ENCODE data around the gene NAV2. TPM values are rescaled to one million over a fixed set of nuclear protein-coding genes. Genes with fewer than 3 reads are reported as not detected.

NAV2 gene
- total RNA-seq, 4 donors from 2014 or later: 9.1 to 34.7 (median 22.2) TPM

DNA sequence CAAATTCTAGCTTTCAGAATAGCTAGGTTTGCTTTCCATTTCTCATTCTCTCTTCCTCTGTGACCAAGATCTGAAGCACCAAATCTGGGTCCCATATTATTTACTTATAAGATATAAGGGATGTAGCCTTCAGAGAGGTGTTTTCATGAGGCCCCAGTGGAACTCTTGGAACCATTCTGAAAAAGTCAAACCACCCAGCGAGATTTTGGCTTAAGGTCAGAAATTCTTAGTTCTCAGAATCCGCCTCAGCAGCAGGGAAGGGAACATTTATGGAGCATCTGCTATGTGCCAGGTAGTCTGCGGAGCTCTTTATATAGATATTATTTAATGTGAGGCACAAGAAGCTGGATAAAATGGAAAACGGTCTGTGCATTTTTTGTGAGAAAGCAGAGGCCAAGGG is 6.3 kb downstream of the NAV2 start:
- no peak overlapping the region for H3K27ac ChIP-seq
- DNase-seq (ENCODE audit: low spot score in 2 of 2): no peak

GRCh38 chr11:19719960-19720359 is 7.3 kb downstream of the NAV2 start:
- H3K27ac ChIP-seq: no peak overlapping the region
- DNase-seq (ENCODE audit: low spot score in 2 of 2): no peak
- 89% methylated on average over 1 of the region's 1 CpG for WGBS

More for the DNA sequence above, 6.3 kb downstream of the NAV2 start:
- H3K4me3 ChIP-seq: no peak overlapping the region
- H3K9me3 ChIP-seq: no peaks in the 10 kb centered on the region
- no peak for TF ChIP-seq POLR2A (IDR thresholded peaks at IDR 0.05)
- TF ChIP-seq, protein P1, sequence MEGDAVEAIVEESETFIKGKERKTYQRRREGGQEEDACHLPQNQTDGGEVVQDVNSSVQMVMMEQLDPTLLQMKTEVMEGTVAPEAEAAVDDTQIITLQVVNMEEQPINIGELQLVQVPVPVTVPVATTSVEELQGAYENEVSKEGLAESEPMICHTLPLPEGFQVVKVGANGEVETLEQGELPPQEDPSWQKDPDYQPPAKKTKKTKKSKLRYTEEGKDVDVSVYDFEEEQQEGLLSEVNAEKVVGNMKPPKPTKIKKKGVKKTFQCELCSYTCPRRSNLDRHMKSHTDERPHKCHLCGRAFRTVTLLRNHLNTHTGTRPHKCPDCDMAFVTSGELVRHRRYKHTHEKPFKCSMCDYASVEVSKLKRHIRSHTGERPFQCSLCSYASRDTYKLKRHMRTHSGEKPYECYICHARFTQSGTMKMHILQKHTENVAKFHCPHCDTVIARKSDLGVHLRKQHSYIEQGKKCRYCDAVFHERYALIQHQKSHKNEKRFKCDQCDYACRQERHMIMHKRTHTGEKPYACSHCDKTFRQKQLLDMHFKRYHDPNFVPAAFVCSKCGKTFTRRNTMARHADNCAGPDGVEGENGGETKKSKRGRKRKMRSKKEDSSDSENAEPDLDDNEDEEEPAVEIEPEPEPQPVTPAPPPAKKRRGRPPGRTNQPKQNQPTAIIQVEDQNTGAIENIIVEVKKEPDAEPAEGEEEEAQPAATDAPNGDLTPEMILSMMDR (IDR thresholded peaks at IDR 0.05): no peak
- TF ChIP-seq POLR2AphosphoS5 (IDR thresholded peaks at IDR 0.05): no peak
- no peak for TF ChIP-seq EP300 (IDR thresholded peaks at IDR 0.05)
- H3K27me3 ChIP-seq: peaks cover 10% of the 10 kb centered on the region
- H3K36me3 ChIP-seq: no peaks in the 10 kb centered on the region
- WGBS: 87% methylated on average over 4 of the region's 4 CpGs
- peaks cover 26% of the 10 kb centered on the region for H3K4me1 ChIP-seq

GRCh38 chr11:19721176-19721575 is 8.5 kb downstream of the NAV2 start:
- Histone ChIP-seq H3K36me3 (no peaks in the 10 kb centered on the region), H3K4me1 (peaks cover 28% of the 10 kb centered on the region), H3K9me3 (no peaks in the 10 kb centered on the region), H3K4me3 (no peak overlapping the region), H3K27me3 (no peaks in the 10 kb centered on the region), H3K27ac (no peak overlapping the region)
- 83% methylated on average over 2 of the region's 2 CpGs for WGBS
- no peak for DNase-seq (ENCODE audit: low spot score in 2 of 2)
- TF ChIP-seq POLR2AphosphoS5 (IDR thresholded peaks at IDR 0.05) (no peak), EP300 (IDR thresholded peaks at IDR 0.05) (no peak), POLR2A (IDR thresholded peaks at IDR 0.05) (no peak)
- TF ChIP-seq, protein P1 (IDR thresholded peaks at IDR 0.05): no peak

More at GRCh38 chr11:19719960-19720359, 7.3 kb downstream of the NAV2 start:
- no peak overlapping the region for H3K4me3 ChIP-seq
- H3K4me1 ChIP-seq: peaks cover 25% of the 10 kb centered on the region
- no peaks in the 10 kb centered on the region for H3K9me3 ChIP-seq
- peaks cover 3% of the 10 kb centered on the region for H3K27me3 ChIP-seq
- no peaks in the 10 kb centered on the region for H3K36me3 ChIP-seq
- TF ChIP-seq POLR2A (IDR thresholded peaks at IDR 0.05) (no peak), EP300 (IDR thresholded peaks at IDR 0.05) (no peak), POLR2AphosphoS5 (IDR thresholded peaks at IDR 0.05) (no peak)
- TF ChIP-seq, protein P1 (IDR thresholded peaks at IDR 0.05): no peak

DNA sequence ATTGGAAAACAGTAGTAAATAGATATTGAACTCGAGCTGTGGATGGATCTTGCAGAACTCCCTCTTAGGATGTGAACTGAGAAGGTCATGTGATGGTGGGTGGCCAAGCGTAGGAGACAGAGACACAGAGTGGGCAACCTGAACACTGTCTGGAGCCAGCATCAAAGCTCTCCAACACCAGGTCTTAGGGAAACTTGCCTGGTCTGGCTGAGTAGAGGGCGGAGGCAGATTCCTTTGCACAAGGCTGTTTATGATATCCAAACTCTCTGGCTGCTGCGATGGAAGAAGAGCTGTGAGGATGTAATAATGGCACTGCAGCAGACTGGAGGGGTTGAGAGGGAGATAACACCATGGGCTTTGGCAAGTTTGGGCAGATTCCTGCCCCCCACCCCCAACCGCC is 10.1 kb downstream of the NAV2 start:
- TF ChIP-seq, protein P1 (IDR thresholded peaks at IDR 0.05): no peak
- no peak for DNase-seq (ENCODE audit: low spot score in 2 of 2)
- peak overlapping the region; percentile 26 for H3K27ac ChIP-seq
- H3K4me3 ChIP-seq: no peak overlapping the region
- no peaks in the 10 kb centered on the region for H3K36me3 ChIP-seq
- WGBS: 74% methylated on average over 5 of the region's 5 CpGs
- no peaks in the 10 kb centered on the region for H3K9me3 ChIP-seq
- H3K4me1 ChIP-seq: peaks cover 28% of the 10 kb centered on the region
- H3K27me3 ChIP-seq: no peaks in the 10 kb centered on the region

- H3K9me3 ChIP-seq: no peaks in the 10 kb centered on the region
- TF ChIP-seq EP300 (IDR thresholded peaks at IDR 0.05) (no peak), POLR2A (IDR thresholded peaks at IDR 0.05) (no peak), POLR2AphosphoS5 (IDR thresholded peaks at IDR 0.05) (no peak)
- TF ChIP-seq, protein P1 (IDR thresholded peaks at IDR 0.05): no peak
- peak overlapping the region; percentile 26 for H3K27ac ChIP-seq
- 20% methylated on average over 5 of the region's 5 CpGs for WGBS
- no peaks in the 10 kb centered on the region for H3K27me3 ChIP-seq
- no peak for DNase-seq (ENCODE audit: low spot score in 2 of 2)
- no peak overlapping the region for H3K4me3 ChIP-seq
- peaks cover 28% of the 10 kb centered on the region for H3K4me1 ChIP-seq
- no peaks in the 10 kb centered on the region for H3K36me3 ChIP-seq
Measured at GRCh38 chr11:19723572-19724342, 11.1 kb downstream of the NAV2 start.
